ENCODE measurements around the gene NDFIP2.
"Not testable (repeated sequence)": the region's sequence is repeated elsewhere in the genome, so short reads cannot be mapped to it uniquely, and the experiment has no call there.

NDFIP2 gene

GRCh38 chr13:79533781-79534400 is 52.9 kb downstream of the NDFIP2 start:
- DNase-seq (ENCODE audit: low spot score) = peak; percentile 5

DNA sequence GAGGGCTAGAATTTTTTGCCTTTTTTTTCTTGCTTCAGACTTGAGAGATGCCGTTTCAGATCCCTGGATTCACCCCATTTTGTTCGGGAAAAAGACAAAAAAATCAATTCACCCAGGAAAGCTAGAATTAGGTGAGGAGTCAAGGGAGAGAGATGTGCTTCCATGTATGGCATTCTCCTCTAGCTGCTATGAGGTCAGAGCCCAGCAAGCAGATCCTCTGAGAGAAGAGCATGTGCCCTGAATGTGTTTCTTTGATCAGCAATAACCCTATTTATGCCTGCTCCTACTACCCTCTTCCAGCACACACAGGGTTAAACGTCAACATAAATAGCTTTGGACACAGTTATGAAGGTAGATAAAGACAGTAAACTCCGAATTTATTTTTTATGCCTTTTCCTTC is 53.6 kb downstream of the NDFIP2 start:
- no peak for DNase-seq (ENCODE audit: low spot score)

DNA sequence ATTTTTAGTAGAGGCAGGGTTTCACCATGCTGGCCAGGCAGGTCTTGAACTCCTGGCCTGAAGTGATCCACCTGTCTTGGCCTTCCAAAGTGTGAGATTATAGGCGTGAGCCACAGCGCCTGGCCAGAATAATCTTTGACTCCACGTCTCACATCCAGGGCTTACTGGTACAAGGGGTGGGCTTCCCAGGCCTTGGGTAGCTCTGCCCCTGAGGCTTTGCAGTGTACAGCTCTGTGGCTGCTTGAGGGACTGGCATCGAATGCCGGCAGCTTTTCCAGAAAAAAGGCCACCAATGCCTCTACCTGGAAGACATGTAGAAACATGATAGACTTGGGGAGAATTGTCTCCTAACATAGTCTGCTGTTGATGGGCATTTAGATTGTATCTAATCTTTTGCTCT is 57.8 kb downstream of the NDFIP2 start:
- no peak for DNase-seq (ENCODE audit: low spot score)

- no peak for DNase-seq (ENCODE audit: low spot score)
These were observed 59.5 kb downstream of the NDFIP2 start for GRCh38 chr13:79540504-79540903.

DNA sequence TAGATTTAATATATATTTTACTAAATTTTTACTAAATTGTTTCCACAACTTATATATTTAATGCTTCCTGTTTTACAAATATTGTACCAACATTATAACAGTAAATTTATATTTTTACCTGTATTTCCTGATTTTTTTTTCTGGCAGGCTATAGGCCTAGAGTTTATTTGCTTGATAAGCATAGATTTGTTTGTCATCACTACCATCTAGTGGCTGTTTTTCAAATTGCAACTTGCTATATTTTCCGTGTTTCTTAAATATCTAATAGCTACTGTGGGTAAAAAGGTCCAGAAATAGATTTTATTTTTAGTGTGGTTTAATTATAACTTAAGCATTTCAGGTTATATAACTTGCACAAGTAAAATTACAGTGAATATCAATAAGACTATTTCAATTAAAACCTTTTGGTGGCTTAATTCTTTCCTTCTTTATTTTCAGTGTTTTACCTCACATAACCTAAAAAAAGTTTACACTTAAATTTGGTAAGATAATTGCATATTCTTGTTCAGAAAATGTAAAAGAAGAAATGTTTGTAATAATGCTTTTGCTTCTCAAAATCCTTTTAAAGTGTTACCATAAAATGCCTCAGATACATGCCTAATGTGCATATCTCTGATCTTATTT is 60.6 kb downstream of the NDFIP2 start:
- peak; percentile 9 for DNase-seq (ENCODE audit: low spot score)

DNA sequence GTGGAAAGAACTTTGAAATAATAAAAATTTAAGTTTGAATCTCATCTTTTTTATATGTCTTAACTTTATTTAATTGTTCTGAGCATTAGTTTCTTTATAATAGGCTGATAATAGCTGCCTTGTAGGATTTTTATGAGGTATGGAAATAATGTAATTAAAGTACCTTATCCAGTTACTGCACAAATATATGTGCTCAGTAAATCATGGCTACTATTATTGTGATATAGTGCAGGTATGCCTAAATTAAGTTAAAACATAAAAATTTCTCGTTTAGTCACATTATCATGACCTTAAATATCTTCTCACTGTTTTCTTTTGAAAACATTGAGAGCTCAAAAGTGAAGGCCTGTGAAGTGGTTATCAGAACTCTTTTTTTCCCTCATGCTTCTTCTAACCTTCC is 62.9 kb downstream of the NDFIP2 start:
- no peak for DNase-seq (ENCODE audit: low spot score)

DNA sequence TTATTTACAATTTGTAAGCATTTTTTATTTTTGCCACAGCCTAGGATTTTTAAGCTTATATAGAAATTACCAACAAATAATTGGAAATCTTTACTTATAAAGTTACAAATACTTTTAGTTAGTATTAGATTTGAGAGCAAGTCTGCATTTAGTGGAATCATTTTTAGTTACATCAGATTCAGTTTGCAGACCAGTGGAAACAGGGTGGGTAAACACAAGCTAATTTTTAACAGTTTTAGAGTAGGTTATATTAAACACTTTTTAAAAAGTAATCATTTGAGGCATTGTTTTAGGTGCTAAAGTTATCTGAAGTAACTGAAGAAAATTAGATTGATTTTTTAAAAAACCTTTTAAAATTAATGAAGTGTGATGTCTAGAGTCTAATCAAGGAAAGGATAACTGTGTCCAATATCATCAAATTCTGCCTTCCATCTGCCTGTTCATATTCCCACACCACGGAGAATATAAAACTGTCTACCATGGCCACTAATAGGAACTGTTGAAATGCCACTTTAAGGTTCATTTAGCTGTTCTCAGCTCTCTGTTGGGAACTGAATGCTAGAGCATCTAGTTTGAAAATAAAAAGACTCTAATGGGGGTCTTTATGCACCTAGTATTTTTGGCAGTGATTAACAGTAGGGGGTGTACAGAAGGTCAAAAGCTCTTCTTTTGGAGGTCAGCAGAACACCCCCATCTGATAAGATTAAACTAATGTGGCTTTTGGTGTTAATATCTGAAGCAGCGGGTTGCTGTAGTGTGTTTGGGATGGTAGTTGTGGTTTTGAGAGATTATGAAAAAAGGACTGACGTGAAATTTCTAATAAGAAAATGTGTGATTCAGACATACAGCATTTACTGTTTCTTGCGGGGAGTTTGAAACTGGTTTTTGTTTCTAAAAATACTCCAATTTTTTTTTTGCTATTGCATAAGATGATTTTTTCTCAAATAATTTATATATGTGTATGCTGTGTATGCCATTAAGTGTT is 66.5 kb downstream of the NDFIP2 start:
- no peak for DNase-seq (ENCODE audit: low spot score)

- DNase-seq (ENCODE audit: low spot score) = no peak
These were observed 67.9 kb downstream of the NDFIP2 start for GRCh38 chr13:79548902-79549301.

GRCh38 chr13:79549355-79550106 is 68.6 kb downstream of the NDFIP2 start:
- DNase-seq (ENCODE audit: low spot score) = no peak

DNA sequence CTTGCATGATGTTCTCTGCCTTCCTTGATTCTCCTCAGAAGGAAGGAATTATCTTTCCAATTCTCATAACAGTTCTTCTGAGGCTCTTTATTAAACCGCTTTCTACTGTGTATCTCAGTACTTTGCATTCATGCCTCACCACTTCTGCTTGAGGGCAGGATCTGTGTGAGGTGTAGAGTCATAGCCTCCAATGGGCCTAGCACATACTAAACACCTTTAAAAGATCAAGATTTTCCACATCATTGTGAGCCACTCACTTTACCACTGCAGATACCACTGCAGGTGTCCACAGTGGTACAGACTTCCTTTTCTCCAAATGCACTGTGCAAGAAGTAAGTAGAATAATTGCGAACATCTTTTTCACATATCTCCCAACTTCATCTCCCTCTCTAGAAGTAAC is 76.7 kb downstream of the NDFIP2 start:
- DNase-seq (ENCODE audit: low spot score) = no peak

GRCh38 chr13:79560954-79561353 is 80.0 kb downstream of the NDFIP2 start:
- no peak for DNase-seq (ENCODE audit: low spot score)

- no peak for DNase-seq (ENCODE audit: low spot score)
These were observed 81.6 kb downstream of the NDFIP2 start for GRCh38 chr13:79562557-79562956.

DNA sequence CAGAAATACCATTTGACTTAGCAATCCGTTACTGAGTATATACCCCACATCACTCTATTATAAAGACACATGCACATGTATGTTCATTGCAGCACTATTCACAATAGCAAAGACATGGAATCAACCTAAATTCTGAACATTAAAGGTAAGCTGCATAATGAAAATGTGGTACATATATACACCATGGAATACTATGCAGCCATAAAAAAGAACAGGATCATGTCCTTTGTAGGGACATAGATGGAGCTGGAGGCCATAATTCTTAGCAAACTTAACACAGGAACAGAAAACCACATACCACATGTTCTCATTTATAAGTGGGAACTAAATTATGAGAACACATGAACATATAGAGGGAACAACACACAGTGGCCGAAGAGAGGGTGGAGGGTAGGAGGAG is 85.2 kb downstream of the NDFIP2 start:
- DNase-seq (ENCODE audit: low spot score) = no peak

- DNase-seq (ENCODE audit: low spot score) = no peak
These were observed 90.2 kb downstream of the NDFIP2 start for GRCh38 chr13:79571147-79571546.

DNA sequence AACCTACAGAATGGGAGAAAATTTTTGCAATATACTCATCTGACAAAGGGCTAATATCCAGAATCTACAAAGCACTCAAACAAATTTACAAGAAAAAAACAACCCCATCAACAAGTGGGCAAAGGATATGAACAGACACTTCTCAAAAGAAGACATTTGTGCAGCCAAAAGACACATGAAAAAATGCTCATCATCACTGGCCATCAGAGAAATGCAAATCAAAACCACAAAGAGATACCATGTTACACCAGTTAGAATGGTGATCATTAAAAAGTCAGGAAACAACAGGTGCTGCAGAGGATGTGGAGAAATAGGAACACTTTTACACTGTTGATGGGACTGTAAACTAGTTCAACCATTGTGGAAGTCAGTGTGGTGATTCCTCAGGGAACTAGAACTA is 92.9 kb downstream of the NDFIP2 start:
- DNase-seq (ENCODE audit: low spot score) = not testable (repeated sequence)

DNA sequence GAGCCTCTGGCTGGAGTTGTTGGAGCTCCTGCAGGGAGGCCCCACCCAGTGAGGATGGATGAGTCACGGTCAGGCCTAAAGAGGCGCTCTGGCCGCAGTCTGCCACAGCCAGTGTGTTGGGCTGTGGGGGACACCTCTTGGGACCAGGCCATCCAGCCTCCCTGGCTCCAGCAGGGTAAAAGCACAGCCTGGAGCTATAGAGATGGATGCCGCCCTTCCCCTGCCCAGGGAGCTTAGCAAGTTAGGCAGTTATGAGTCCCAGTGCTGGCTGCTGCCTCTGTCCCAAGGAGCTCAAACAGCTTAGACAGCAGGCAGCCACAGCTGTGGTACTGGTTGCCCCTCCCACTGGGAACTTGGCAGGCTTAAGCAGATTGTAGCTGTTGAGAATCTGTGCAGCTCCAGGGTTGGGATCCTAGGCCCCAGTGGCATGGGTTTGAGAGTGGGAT is 100.9 kb downstream of the NDFIP2 start:
- DNase-seq (ENCODE audit: low spot score) = no peak

DNA sequence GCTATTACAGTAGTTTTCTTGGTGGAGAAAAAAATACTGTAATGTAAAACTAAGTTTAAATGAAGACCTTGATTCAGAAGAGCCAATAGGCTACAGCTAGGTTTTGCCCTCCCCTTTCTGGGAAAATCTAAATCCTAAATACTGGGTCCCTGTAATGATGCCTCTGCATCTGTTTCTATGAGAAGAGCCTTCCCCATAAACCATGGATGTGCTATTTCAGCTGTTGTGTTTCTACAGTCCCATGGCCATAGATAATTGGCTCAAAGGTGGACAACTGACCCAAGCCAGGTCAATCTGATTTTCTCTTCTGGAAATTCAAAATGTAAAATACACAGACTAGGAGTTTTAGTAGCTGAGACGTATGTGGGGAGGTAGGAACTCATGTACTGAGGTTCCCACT is 101.9 kb downstream of the NDFIP2 start:
- no peak for DNase-seq (ENCODE audit: low spot score)

GRCh38 chr13:79585033-79585432 is 104.1 kb downstream of the NDFIP2 start:
- no peak for DNase-seq (ENCODE audit: low spot score)

GRCh38 chr13:79589603-79590393 is 108.8 kb downstream of the NDFIP2 start:
- DNase-seq (ENCODE audit: low spot score) = no peak

DNA sequence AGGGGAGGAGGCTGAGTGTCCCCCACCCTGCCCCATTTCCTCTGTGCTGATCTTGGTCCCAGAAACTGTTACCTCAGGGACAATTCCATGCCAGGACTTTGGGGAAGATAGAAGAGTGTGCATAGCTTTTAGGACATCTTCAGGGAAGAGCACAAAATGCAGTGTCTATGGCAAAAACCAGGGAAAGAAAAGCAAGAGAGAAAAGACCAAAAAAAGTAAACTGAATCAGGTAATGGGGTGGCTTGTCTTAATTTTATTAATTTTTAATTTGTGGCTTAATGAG is 109.4 kb downstream of the NDFIP2 start:
- DNase-seq (ENCODE audit: low spot score) = no peak

- DNase-seq (ENCODE audit: low spot score) = no peak
These were observed 110.5 kb downstream of the NDFIP2 start for GRCh38 chr13:79591493-79591892.

- DNase-seq (ENCODE audit: low spot score) = no peak
These were observed 112.2 kb downstream of the NDFIP2 start for GRCh38 chr13:79593121-79593520.

Data from AG08396 (cell line).